Coronary artery (tissue), 2 donors: ENCODE data around the gene UGT8.

Experiments
- DNase-seq: peaks from one replicate; pipeline ENCODE4 v3.0.0-alpha.2; 2017; ENCODE audit warnings: low spot score
- H3K27ac ChIP-seq, 2 donors: fragments of 200-600 bp; sonication (generic); one replicate each; pipeline ENCODE4 v1.5.1; 2016 to 2019
- H3K4me3 ChIP-seq: fragments of 200-600 bp; sonication (generic); 2 replicates; pipeline ENCODE4 v1.5.1; 2016; ENCODE audit warnings: mild to moderate bottlenecking, moderate library complexity
- TF ChIP-seq, protein P1 (sequence below): fragments of 200-600 bp; sonication (generic); IDR thresholded peaks from one replicate; pipeline ENCODE4 v1.5.1; 2019; ENCODE audit warnings: antibody characterized with exemption

Gene UGT8

DNA sequence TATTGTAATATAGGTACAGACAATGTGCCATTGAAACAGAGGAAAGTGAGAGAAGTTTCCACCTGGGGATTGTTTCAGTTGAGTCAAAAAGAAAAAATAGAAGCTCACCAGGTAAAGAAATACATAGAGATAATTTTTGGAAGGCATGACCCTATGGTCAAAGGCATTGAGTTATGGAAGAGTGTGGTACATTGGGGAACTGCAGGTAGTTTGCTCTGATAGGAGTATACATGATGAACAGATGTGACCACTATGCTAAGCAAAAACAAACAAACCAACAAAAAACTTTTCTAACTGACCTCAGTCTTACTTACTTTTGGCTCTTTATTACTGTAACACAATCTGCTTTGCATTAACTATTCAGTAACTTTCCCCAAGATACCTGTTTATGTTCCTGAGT, 85.9 kb downstream of the UGT8 start:
- Histone ChIP-seq H3K27ac (no peak overlapping the region), H3K4me3 (no peak overlapping the region)
- no peak for DNase-seq
- TF ChIP-seq, protein P1, sequence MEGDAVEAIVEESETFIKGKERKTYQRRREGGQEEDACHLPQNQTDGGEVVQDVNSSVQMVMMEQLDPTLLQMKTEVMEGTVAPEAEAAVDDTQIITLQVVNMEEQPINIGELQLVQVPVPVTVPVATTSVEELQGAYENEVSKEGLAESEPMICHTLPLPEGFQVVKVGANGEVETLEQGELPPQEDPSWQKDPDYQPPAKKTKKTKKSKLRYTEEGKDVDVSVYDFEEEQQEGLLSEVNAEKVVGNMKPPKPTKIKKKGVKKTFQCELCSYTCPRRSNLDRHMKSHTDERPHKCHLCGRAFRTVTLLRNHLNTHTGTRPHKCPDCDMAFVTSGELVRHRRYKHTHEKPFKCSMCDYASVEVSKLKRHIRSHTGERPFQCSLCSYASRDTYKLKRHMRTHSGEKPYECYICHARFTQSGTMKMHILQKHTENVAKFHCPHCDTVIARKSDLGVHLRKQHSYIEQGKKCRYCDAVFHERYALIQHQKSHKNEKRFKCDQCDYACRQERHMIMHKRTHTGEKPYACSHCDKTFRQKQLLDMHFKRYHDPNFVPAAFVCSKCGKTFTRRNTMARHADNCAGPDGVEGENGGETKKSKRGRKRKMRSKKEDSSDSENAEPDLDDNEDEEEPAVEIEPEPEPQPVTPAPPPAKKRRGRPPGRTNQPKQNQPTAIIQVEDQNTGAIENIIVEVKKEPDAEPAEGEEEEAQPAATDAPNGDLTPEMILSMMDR = no peak

DNA sequence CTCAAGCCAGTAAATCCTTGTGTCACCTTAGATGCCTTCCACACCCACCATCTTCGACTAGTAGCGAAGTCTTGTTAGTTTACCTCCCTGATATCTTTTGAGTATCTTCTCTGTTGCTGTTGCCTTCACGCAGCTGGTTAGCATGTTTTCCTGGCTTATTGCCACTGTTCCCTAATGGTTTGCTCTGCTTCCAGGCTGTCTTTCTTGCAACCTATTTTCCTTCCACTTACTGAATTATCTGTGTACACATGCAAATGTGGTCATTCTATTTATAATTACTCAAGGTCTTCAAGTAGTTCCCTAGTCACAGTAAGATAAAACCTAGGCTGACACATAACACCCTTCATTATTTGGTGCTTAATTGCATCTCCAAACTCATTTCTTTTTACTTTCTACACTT, 89.5 kb downstream of the UGT8 start:
- DNase-seq = no peak
- Histone ChIP-seq H3K27ac (no peak overlapping the region), H3K4me3 (no peak overlapping the region)
- TF ChIP-seq, protein P1 = no peak

DNA sequence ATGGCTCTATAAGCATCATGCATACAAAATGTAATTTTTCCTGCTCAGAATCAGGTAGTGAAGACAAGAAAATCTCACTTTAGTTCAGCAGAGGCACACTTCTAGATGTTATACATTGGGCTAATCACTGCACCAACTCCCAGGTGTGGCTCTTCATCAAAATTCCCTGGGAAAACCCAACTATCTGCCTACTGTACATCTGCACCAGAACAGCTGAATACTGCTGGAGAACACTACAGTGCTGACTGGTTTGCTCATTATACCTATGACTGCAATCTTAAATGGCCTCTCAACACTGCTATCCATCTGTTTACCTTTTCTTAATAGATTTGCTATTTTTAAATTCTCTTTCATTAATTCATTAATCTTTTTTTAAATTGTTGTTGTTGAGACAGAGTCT, 92.0 kb downstream of the UGT8 start:
- Histone ChIP-seq H3K4me3 (no peak overlapping the region), H3K27ac (no peak overlapping the region)
- no peak for DNase-seq
- TF ChIP-seq, protein P1 = no peak

DNA sequence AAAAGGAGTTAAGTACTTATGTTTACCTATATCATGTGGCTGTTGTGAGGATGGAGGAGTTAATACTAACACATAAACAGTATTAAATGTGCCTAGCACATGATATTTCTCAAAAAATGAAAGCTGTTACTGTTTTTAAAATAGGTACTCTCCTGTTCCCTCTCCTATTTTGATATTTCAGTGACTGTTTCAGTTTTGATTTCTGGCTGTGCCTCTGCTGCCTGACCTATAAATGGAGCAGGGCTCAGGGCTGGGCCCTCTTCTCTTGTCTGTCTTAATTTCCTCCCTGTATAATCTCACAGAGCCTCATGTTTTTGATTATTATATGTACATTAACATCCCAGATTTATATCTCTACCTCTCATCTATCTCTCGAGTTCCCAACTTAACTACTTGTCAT, 93.3 kb downstream of the UGT8 start:
- no peak for DNase-seq
- no peak overlapping the region for H3K27ac ChIP-seq

DNA sequence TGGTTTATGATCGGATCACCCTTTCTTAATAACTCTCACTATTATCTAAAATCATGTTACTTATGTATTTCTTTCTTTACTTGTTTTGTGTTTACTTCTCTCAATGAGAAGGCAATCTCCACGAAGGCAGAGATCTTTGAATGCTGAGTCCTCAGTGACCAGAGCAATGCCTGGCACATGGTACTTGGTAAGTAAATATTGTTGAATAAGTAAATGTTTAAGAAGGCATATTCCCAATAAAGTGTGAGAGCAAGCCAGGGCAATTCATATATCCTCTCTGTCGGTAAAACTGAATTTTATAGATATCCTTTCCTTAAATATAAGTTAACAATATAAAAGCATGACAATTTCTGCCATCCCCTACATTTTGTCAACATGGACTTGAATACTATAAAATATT, 94.4 kb downstream of the UGT8 start:
- Histone ChIP-seq H3K4me3 (no peak overlapping the region), H3K27ac (no peak overlapping the region)
- TF ChIP-seq, protein P1 = no peak

More for the DNA sequence above, 93.3 kb downstream of the UGT8 start:
- H3K4me3 ChIP-seq = no peak overlapping the region
- TF ChIP-seq, protein P1 = no peak

DNA sequence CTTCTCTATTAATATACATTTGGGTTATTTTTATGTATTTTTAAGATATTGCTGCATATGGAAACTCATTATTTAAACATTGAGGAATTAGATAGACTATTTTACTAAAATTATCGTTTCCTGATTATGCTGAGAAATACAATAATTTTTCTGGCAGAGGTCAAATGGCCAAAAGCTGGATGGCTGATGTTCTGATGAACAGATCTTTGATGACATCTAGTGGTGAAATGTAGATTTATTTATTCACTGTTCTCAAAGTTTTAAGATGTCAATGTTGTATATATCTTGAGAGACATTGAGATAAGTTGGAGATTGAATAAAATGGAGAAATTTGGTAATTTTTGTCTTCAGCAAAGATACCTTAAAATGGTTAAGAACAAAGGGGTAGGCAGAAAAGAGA, 96.2 kb downstream of the UGT8 start:
- no peak for DNase-seq
- Histone ChIP-seq H3K27ac (no peak overlapping the region), H3K4me3 (no peak overlapping the region)
- TF ChIP-seq, protein P1 = peak; percentile 20

More for the DNA sequence above, 94.4 kb downstream of the UGT8 start:
- no peak for DNase-seq

DNA sequence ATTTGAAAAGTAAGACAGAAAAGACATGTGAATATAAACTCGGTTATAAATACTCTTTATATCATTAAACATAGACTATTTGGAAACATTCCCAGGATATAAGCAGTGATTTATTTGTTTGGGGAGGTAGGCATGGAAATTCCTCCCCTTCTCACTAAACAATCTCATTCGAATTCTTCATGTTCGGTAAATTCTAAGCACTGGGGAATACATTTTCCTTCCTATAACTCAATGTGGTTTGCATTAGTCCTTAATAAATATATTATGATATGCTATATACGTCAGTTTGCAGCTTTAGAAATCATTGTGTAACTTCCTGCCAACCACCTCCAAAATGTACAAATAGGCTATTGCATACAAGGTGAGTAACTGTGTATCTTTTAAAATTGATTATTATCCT, 99.6 kb downstream of the UGT8 start:
- TF ChIP-seq, protein P1 = no peak
- Histone ChIP-seq H3K4me3 (no peak overlapping the region), H3K27ac (no peak overlapping the region)
- DNase-seq = no peak
